Uterus (tissue), 4 donors: ENCODE measurements around the gene TUBA3C. TPM values are rescaled to one million over a fixed set of nuclear protein-coding genes. Genes with fewer than 3 reads are reported as not detected.

Source experiments
- DNase-seq, 2 donors: peaks; one replicate each; pipeline ENCODE4 v3.0.0-alpha.2; 2019 to 2020
- H3K27ac ChIP-seq, 2 donors: fragments of 200-600 bp; sonication (generic); 1 replicate in 1 of 2; 2 replicates in 1 of 2; pipeline ENCODE4 v1.5.1; 2016 to 2018
- H3K27me3 ChIP-seq, 2 donors: fragments of 200-600 bp; sonication (generic); one replicate each; pipeline ENCODE4 v1.5.1; 2018 to 2019; ENCODE audit warnings: control low read depth in 1 of 2
- H3K36me3 ChIP-seq, 2 donors: fragments of 200-600 bp; sonication (generic); one replicate each; pipeline ENCODE4 v1.5.1; 2019; ENCODE audit warnings: control low read depth in 1 of 2
- H3K4me1 ChIP-seq, 2 donors: fragments of 200-600 bp; sonication (generic); one replicate each; pipeline ENCODE4 v1.5.1; 2018 to 2019; ENCODE audit warnings: control low read depth in 1 of 2
- H3K4me3 ChIP-seq, 2 donors: fragments of 200-600 bp; sonication (generic); 1 replicate in 1 of 2; 2 replicates in 1 of 2; pipeline ENCODE4 v1.5.1; 2018 to 2019; ENCODE audit warnings: mild to moderate bottlenecking in 1 of 2
- H3K9me3 ChIP-seq, 2 donors: fragments of 200-600 bp; sonication (generic); one replicate each; pipeline ENCODE4 v1.5.1; 2019; ENCODE audit warnings: control low read depth in 1 of 2
- POLR2A ChIP-seq, 2 donors: fragments of 450-650 bp; IDR thresholded peaks; one replicate each; pipeline ENCODE4 v1.6.1; 2016; ENCODE audit warnings: antibody characterized with exemption in 2 of 2, mild to moderate bottlenecking in 1 of 2, moderate library complexity in 1 of 2
- intact Hi-C: fragments of 100-400 bp; cut with DNase I; formaldehyde crosslinking; loops from one replicate; pipeline ENCODE4 v1.15.1; 2023; ENCODE audit warnings: low total_unique reads
- total RNA-seq, 4 donors: library from RNA; depleted of rRNA in 3 of 4; stranded (reverse); fragments of >200 nt in 3 of 4; gene quantifications; one replicate each; pipeline versions ENCODE4 v1.1.0 to v1.2.4, GENCODE V29; 2014 to 2023
- TF ChIP-seq, protein P1 (sequence below), 4 experiments: fragments of 200-600 bp in 2 of 4; fragments of 450-650 bp in 2 of 4; sonication (generic) in 2 of 4; IDR thresholded peaks; one replicate each; pipeline ENCODE4 v1.5.1; 2016 to 2019; ENCODE audit warnings: antibody characterized with exemption in 4 of 4, mild to moderate bottlenecking in 2 of 4, moderate library complexity in 1 of 4
- donor health status: DM: yes; HTN: yes; CAD: no.

TUBA3C gene
- total RNA-seq, 4 donors from 2014 or later: not detected

DNA sequence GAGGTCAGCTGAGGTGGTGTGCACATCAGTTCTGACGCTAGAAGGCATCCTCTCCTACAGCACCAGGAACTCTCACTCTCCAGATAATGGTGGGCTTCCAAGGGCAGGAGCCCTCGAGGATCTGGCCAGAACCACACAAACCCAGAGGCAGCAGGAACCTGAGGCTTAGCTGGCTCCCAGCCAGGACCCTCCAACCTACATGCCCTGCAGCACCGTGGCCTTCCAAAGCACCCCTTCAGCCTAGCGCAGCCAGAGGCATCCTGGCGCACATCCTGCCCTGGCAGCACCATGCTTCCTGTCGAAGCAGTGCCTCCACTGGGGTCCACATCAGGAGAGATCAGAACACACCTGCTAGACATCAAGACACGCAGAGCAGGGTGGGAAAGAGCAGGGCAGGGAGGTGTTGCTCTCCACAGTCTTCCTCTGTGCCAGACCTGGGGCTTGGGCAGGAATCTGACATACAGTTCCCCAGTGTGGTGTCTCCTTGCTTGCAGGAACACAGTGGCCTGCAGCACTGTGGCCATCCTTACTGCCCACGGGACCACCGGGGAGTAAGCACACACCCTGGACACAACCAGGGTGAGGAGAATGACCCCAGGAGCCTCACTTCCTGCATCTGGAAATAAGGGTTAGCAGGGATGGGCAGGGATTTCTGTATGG, 21.7 kb downstream of the TUBA3C start:
- intact Hi-C loops: no loop called here
- Histone ChIP-seq H3K36me3 (no peaks in the 10 kb centered on the region), H3K9me3 (no peaks in the 10 kb centered on the region), H3K27ac (no peak overlapping the region), H3K27me3 (no peaks in the 10 kb centered on the region), H3K4me1 (no peaks in the 10 kb centered on the region), H3K4me3 (no peak overlapping the region)
- TF ChIP-seq POLR2A (IDR thresholded peaks at IDR 0.05): no peak
- TF ChIP-seq, protein P1, sequence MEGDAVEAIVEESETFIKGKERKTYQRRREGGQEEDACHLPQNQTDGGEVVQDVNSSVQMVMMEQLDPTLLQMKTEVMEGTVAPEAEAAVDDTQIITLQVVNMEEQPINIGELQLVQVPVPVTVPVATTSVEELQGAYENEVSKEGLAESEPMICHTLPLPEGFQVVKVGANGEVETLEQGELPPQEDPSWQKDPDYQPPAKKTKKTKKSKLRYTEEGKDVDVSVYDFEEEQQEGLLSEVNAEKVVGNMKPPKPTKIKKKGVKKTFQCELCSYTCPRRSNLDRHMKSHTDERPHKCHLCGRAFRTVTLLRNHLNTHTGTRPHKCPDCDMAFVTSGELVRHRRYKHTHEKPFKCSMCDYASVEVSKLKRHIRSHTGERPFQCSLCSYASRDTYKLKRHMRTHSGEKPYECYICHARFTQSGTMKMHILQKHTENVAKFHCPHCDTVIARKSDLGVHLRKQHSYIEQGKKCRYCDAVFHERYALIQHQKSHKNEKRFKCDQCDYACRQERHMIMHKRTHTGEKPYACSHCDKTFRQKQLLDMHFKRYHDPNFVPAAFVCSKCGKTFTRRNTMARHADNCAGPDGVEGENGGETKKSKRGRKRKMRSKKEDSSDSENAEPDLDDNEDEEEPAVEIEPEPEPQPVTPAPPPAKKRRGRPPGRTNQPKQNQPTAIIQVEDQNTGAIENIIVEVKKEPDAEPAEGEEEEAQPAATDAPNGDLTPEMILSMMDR (IDR thresholded peaks at IDR 0.05): no peak
- DNase-seq: no peak

DNA sequence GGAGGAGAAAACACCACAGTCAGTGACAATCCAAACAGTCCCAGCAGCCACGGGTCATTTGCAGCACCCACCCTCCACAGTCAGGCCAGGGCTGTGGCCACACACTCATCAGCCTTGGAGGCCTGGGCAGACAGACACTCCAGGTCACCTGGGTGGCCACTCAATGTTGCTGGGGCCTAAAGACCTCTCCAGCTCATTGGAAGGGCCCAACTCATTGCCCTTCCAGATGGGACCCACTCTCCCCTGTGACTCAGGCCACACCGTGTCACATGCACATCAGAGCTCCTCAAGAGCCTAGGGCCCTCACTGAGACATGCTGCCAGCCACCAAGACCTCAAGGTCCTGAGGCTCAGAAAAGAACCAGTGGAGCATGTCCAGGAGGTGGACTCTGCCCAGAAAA, 22.4 kb downstream of the TUBA3C start:
- Histone ChIP-seq H3K36me3 (no peaks in the 10 kb centered on the region), H3K4me1 (no peaks in the 10 kb centered on the region), H3K4me3 (no peak overlapping the region), H3K27me3 (no peaks in the 10 kb centered on the region), H3K9me3 (no peaks in the 10 kb centered on the region), H3K27ac (no peak overlapping the region)
- no peak for DNase-seq
- intact Hi-C loops: no loop called here
- TF ChIP-seq POLR2A (IDR thresholded peaks at IDR 0.05): no peak
- TF ChIP-seq, protein P1 (IDR thresholded peaks at IDR 0.05): no peak

DNA sequence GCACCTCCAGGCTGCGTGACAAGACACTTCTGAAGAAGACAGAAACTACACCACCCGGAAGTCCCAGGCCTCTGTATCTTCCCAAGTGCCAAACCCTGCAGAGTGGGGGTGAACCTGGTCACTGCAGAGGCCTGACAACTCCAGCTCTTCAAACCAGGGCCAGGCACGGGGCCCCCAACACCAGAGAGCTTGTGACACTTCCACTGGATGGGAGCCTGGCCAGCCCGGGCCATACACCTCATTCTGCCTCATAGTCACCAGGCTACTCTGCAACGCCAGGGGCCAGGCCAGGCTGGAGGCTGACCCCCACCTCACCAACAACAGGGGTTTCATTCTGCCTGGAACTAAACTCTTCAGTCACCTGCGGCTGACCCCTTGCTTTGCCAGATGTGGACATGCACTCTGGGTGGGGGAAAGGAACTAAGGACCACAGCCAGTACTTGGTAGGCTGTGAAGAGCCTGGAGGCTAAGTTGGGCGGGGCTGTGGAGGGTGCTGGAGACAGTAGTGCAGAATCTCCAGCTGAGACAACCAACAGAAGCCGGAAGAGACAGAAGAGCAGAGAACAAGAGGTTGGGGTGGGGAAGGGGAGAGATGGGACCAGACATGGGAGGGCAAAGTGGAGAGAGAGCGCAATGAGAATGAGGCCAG, 23.0 kb downstream of the TUBA3C start:
- no peak overlapping the region for H3K4me3 ChIP-seq

DNA sequence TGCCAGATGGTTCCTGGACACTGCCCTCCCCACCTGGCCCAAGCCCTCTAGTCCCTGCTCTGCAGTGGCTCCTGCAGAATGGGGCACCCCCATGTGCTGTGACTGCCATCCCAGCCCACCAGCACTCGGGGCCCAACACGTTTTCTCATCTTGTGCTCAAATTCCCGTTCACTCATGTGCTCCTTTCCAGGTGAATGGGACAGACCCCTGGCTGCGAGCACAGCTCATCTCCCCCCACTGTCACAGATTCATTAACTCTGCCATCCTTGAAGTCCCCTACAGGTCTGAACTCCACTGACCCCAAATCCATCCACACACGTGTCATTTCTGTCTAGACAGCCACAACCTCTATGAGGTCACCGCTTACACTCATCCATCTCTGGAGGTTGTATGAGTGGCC, 23.6 kb downstream of the TUBA3C start:
- intact Hi-C loops: no loop called here
- Histone ChIP-seq H3K9me3 (no peaks in the 10 kb centered on the region), H3K4me1 (no peaks in the 10 kb centered on the region), H3K27ac (no peak overlapping the region), H3K36me3 (no peaks in the 10 kb centered on the region), H3K4me3 (no peak overlapping the region), H3K27me3 (no peaks in the 10 kb centered on the region)
- TF ChIP-seq, protein P1 (IDR thresholded peaks at IDR 0.05): no peak
- no peak for TF ChIP-seq POLR2A (IDR thresholded peaks at IDR 0.05)
- no peak for DNase-seq

More for the DNA sequence above, 23.0 kb downstream of the TUBA3C start:
- DNase-seq: no peak
- Histone ChIP-seq H3K27ac (no peak overlapping the region), H3K27me3 (no peaks in the 10 kb centered on the region), H3K36me3 (no peaks in the 10 kb centered on the region), H3K4me1 (no peaks in the 10 kb centered on the region), H3K9me3 (no peaks in the 10 kb centered on the region)
- TF ChIP-seq POLR2A (IDR thresholded peaks at IDR 0.05): no peak
- TF ChIP-seq, protein P1 (IDR thresholded peaks at IDR 0.05): no peak
- intact Hi-C loops: no loop called here

DNA sequence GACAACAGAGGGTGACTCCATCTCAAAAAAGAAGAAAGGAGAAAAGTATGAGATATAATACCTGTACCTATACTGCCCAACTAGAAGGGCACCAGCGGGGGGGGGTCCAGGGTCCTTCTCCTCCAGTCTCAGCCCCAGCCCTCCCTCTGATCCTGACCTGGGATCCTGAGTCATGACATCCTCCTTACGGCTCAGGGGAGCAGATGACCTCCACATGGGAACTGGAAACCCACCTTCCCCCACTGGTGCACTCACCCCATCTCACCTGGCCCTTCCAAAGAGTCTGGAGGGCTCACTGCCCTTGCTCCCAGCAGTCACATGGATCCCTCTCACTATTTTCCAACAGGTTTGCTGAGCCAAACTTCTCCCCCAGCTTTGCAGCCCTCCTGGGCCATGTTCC, 24.2 kb downstream of the TUBA3C start:
- H3K27me3 ChIP-seq: no peaks in the 10 kb centered on the region
- TF ChIP-seq, protein P1 (IDR thresholded peaks at IDR 0.05): no peak
- no peak for TF ChIP-seq POLR2A (IDR thresholded peaks at IDR 0.05)
- H3K4me1 ChIP-seq: no peaks in the 10 kb centered on the region
- no peak for DNase-seq
- H3K36me3 ChIP-seq: no peaks in the 10 kb centered on the region
- no peak overlapping the region for H3K4me3 ChIP-seq
- H3K27ac ChIP-seq: no peak overlapping the region
- no peaks in the 10 kb centered on the region for H3K9me3 ChIP-seq
- intact Hi-C loops: no loop called here
